Lower leg skin (tissue), 4 donors: Measurements from ENCODE around the gene RBM4. TPM values are rescaled to one million over a fixed set of nuclear protein-coding genes. Genes with fewer than 3 reads are reported as not detected.

ENCODE experiments used
- DNase-seq, 2 donors: peaks; one replicate each; pipeline ENCODE4 v3.0.0-alpha.2; 2019; ENCODE audit warnings: low spot score in 2 of 2
- H3K4me3 ChIP-seq: fragments of 200-600 bp; sonication (generic); 2 replicates; pipeline ENCODE4 v1.5.1; 2017; ENCODE audit warnings: mild to moderate bottlenecking, low read depth; ENCODE audit not compliant: poor library complexity, severe bottlenecking
- POLR2A ChIP-seq, 2 donors: fragments of 450-650 bp; IDR thresholded peaks; one replicate each; pipeline ENCODE4 v1.6.1; 2016 to 2017; ENCODE audit warnings: antibody characterized with exemption in 2 of 2, mild to moderate bottlenecking in 1 of 2, moderate library complexity in 1 of 2
- WGBS, 2 donors: methylation state at CpG; one replicate each; pipeline ENCODE4 v1.1.5; 2018; 5-methylcytosine and 5-hydroxymethylcytosine counted together
- intact Hi-C: fragments of 100-400 bp; cut with DNase I; formaldehyde crosslinking; loops from one replicate; pipeline ENCODE4 v1.15.0; 2023; ENCODE audit warnings: low total_unique reads
- total RNA-seq, 4 donors: library from RNA; depleted of rRNA; stranded (reverse); fragments of >200 nt; gene quantifications; one replicate each; pipeline ENCODE4 v1.1.0, GENCODE V29; 2016
- TF ChIP-seq, protein P1 (sequence below), 3 donors: fragments of 450-650 bp; IDR thresholded peaks; one replicate each; pipeline ENCODE4 v1.5.1; 2016; ENCODE audit warnings: antibody characterized with exemption in 3 of 3, mild to moderate bottlenecking in 3 of 3, moderate library complexity in 2 of 3

RBM4 gene
- total RNA-seq, 4 donors from 2014 or later: 59.2 to 96.6 (median 76.0) TPM

GRCh38 chr11:66625041-66625751, 13.3 kb upstream of the RBM4 start:
- H3K4me3 ChIP-seq: no peak overlapping the region
- peak in 1 of 2 donors; percentile 75 for DNase-seq
- no peak for TF ChIP-seq POLR2A (IDR thresholded peaks at IDR 0.05)
- TF ChIP-seq, protein P1, sequence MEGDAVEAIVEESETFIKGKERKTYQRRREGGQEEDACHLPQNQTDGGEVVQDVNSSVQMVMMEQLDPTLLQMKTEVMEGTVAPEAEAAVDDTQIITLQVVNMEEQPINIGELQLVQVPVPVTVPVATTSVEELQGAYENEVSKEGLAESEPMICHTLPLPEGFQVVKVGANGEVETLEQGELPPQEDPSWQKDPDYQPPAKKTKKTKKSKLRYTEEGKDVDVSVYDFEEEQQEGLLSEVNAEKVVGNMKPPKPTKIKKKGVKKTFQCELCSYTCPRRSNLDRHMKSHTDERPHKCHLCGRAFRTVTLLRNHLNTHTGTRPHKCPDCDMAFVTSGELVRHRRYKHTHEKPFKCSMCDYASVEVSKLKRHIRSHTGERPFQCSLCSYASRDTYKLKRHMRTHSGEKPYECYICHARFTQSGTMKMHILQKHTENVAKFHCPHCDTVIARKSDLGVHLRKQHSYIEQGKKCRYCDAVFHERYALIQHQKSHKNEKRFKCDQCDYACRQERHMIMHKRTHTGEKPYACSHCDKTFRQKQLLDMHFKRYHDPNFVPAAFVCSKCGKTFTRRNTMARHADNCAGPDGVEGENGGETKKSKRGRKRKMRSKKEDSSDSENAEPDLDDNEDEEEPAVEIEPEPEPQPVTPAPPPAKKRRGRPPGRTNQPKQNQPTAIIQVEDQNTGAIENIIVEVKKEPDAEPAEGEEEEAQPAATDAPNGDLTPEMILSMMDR (IDR thresholded peaks at IDR 0.05): no peak
- 95 to 97% methylated on average over 26 of the region's 26 CpGs for WGBS, 2 donors
- intact Hi-C loops: no loop called here

DNA sequence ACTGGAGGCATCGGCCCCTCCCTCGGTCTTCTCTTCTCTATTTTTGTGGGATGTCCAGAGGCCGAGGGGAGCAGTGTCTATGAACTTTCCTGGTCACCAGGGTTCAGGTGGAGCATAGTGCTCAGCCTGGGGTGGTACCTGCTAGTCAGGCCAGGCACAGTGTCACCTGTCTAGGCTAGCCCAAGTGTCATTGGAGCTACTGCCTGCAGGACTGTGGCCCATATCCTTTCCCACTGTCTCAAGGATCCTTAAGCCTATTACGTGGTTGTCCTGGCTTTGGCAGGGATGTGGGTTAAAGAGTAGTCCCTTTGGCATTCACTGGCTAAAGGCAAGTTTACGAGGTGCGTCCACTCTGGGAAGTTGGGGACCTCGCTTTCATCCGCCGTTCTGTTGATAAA, 12.8 kb upstream of the RBM4 start:
- DNase-seq: no peak
- intact Hi-C loops: no loop called here
- no peak for TF ChIP-seq POLR2A (IDR thresholded peaks at IDR 0.05)
- TF ChIP-seq, protein P1 (IDR thresholded peaks at IDR 0.05): no peak
- no peak overlapping the region for H3K4me3 ChIP-seq
- 92% methylated on average over 9 of the region's 9 CpGs for WGBS, 2 donors

GRCh38 chr11:66626382-66626781, 12.1 kb upstream of the RBM4 start:
- peak in 1 of 2 donors; percentile 31 for DNase-seq
- H3K4me3 ChIP-seq: no peak overlapping the region
- intact Hi-C loops: no loop called here
- TF ChIP-seq POLR2A (IDR thresholded peaks at IDR 0.05): no peak
- TF ChIP-seq, protein P1 (IDR thresholded peaks at IDR 0.05): no peak
- 95 to 97% methylated on average over 25 of the region's 25 CpGs for WGBS, 2 donors

DNA sequence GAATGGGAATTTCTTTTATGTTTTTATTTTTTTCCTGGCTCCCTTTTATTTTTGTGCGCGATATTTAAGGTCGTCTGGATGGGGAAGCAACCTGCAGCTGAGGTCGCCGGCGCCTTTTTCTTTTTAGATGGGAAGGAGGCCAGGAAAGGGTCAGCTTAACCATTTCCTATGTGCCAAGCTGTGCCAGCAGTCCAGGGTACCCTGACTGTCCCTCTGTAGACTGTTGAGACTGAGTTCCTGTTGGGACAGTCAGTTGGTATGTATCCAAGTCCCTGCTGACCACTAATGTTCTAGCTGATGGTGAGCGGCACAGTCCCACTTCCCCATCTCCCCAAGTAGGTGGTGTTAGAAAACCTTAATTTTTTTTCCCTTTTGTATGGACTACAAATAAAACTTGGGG, 11.6 kb upstream of the RBM4 start:
- TF ChIP-seq POLR2A (IDR thresholded peaks at IDR 0.05): no peak
- TF ChIP-seq, protein P1 (IDR thresholded peaks at IDR 0.05): no peak
- 80 to 81% methylated on average over 7 of the region's 7 CpGs for WGBS, 2 donors
- intact Hi-C loops: no loop called here

DNA sequence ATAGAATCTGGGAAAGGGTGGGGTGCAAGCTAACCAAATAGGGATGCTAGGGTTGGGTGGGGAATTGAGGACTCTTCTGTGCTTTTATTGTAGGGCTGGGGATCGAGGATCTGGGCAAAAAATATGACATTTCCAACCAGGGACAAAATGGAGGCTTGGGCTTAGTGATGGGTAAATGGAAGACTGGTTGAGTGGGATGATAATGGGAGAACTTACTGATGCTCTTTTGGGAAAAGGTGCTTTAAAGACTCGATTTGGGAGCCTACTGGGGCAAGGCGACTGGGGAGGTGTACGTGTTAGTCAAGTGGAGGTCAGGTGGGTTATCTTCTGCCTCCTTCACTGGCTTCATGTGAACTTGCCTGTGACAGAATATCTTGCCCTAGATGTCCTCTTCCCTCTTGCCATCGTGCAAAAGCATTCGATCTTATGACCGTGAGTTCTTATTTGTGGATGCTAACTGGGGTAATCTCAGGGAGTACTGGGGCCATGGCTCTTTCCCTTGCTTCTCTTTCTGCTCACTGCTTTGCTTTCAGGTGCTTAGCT, 10.4 kb upstream of the RBM4 start:
- DNase-seq: peak in 1 of 2 donors; percentile 14
- H3K4me3 ChIP-seq: no peak overlapping the region
- TF ChIP-seq POLR2A (IDR thresholded peaks at IDR 0.05): no peak
- TF ChIP-seq, protein P1 (IDR thresholded peaks at IDR 0.05): no peak
- 93 to 94% methylated on average over 7 of the region's 7 CpGs for WGBS, 2 donors
- intact Hi-C loops: no loop called here

More for the DNA sequence above, 11.6 kb upstream of the RBM4 start:
- peak in 1 of 2 donors; percentile 32 for DNase-seq
- H3K4me3 ChIP-seq: no peak overlapping the region
